SIG-M5 treated with dmso at 0.1 percent for 504 hours (cell line): ENCODE measurements around the gene FOLR2.
A peak's percentile ranks its signal among the peaks of the same experiment; 100 is the strongest.

ENCODE experiments used
- DNase-seq: peaks from one replicate; lab custom pipeline; 2025; ENCODE audit not compliant: unreplicated experiment; lab: John Stamatoyannopoulos, UW

The FOLR2 gene

GRCh38 chr11:72229336-72229924, 12.8 kb downstream of the FOLR2 start:
- DNase-seq, result no peak

GRCh38 chr11:72229925-72230763, 13.6 kb downstream of the FOLR2 start:
- no peak for DNase-seq

GRCh38 chr11:72230764-72231365, 14.3 kb downstream of the FOLR2 start:
- no peak for DNase-seq

GRCh38 chr11:72231396-72232259, 15.0 kb downstream of the FOLR2 start:
- no peak for DNase-seq

- DNase-seq, result no peak
Measured at GRCh38 chr11:72232260-72233055, 15.9 kb downstream of the FOLR2 start.

- no peak for DNase-seq
Measured at GRCh38 chr11:72233056-72233772, 16.6 kb downstream of the FOLR2 start.

- no peak for DNase-seq
Measured at GRCh38 chr11:72233773-72234513, 17.3 kb downstream of the FOLR2 start.

GRCh38 chr11:72234514-72234830, 17.9 kb downstream of the FOLR2 start:
- DNase-seq, result no peak

- DNase-seq, result no peak
Measured at GRCh38 chr11:72234920-72235319, 18.3 kb downstream of the FOLR2 start.

GRCh38 chr11:72235351-72236057, 18.9 kb downstream of the FOLR2 start:
- no peak for DNase-seq

GRCh38 chr11:72236083-72236697, 19.6 kb downstream of the FOLR2 start:
- no peak for DNase-seq

GRCh38 chr11:72236774-72237111, 20.1 kb downstream of the FOLR2 start:
- no peak for DNase-seq

GRCh38 chr11:72237112-72237931, 20.7 kb downstream of the FOLR2 start:
- DNase-seq, result no peak

GRCh38 chr11:72238040-72238450, 21.5 kb downstream of the FOLR2 start:
- DNase-seq, result peak; percentile 44

GRCh38 chr11:72238492-72239312, 22.1 kb downstream of the FOLR2 start:
- DNase-seq, result no peak

- no peak for DNase-seq
Measured at GRCh38 chr11:72239313-72239848, 22.8 kb downstream of the FOLR2 start.
